SU-DHL-6 (cell line): ENCODE measurements around the gene ACAA1.

Source experiments
- CTCF ChIP-seq: fragments of 200-600 bp; sonication (generic); IDR thresholded peaks from one replicate; pipeline ENCODE4 v1.5.1; 2017; ENCODE audit warnings: antibody characterized with exemption, mild to moderate bottlenecking, low read length, moderate library complexity; ENCODE audit not compliant: insufficient read depth, poor library complexity, severe bottlenecking
- EZH2phosphoT487 ChIP-seq: fragments of 200-600 bp; sonication (generic), shearing (Covaris generic); conservative IDR thresholded peaks from 2 replicates; pipeline ENCODE4 v1.6.1; 2018; ENCODE audit warnings: mild to moderate bottlenecking, antibody characterized with exemption, low read length, moderate library complexity, mixed read lengths

- no peak for TF ChIP-seq CTCF
- no peak for TF ChIP-seq EZH2phosphoT487
Observed at GRCh38 chr3:38108649-38109579, 28.0 kb downstream of the ACAA1 start.
